ENCODE measurements around the gene SEMA5A. TPM values are rescaled to one million over a fixed set of nuclear protein-coding genes. Genes with fewer than 3 reads are reported as not detected.

Gene SEMA5A
- total and polyA plus RNA-seq, 2 of the 13 experiments (the other 11 are each of a cell fraction or from before 2014, with no cell fraction given): 0.01 TPM; not detected in 1

DNA sequence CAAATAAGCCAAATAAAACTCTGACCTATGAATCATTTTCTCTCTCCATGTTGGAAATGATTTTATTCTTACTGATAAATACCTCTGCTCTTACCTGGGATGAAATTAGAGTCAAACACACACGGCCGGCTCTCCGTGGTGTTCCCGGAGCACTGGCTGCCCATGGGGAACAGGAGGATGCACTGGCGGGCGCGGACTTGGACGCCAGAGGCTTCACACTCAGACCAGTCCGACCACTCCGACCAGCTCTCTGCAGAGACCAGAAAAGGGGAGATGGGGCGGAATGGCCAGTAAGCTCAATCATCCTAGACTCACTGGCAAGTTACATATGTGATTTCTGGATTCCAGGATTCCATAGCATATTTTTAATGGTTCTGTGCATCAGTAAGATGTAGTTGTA is 494.1 kb downstream of the SEMA5A start:
- Histone ChIP-seq H3K4me1 (ENCODE audit: insufficient read depth, low read length) (no peaks in the 10 kb centered on the region), H3K4me2 (ENCODE audit: low read depth, low read length) (no peak overlapping the region), H3K27ac (ENCODE audit: extremely low read length, insufficient read depth, low read length) (no peak overlapping the region), H2AFZ (ENCODE audit: low read length) (no peak overlapping the region), H3K27me3 (ENCODE audit: control insufficient read depth in 1 of 2, insufficient read depth in 2 of 2, low read length in 2 of 2) (no peaks in the 10 kb centered on the region), H4K20me1 (ENCODE audit: insufficient read depth, low read length) (no peaks in the 10 kb centered on the region), H3K9ac (ENCODE audit: insufficient read depth, low read depth, low read length) (no peak overlapping the region), H3K36me3 (replicated peaks in 1 of 2; ENCODE audit: control insufficient read depth in 1 of 2, insufficient read depth in 2 of 2, low read length in 2 of 2) (no peaks in the 10 kb centered on the region), H3K79me2 (ENCODE audit: insufficient read depth, low read length) (no peaks in the 10 kb centered on the region), H3K4me3 (replicated peaks in 1 of 3; ENCODE audit: insufficient read depth in 1 of 3, low read depth in 2 of 3, low read length in 3 of 3) (no peak overlapping the region), H3K9me3 (ENCODE audit: low read length) (peaks cover 92% of the 10 kb centered on the region)
- WGBS (ENCODE audit: low lambda C conversion rate): 12% methylated on average over 5 of the region's 11 CpGs
- FAIRE-seq (no peak), DNase-seq (ENCODE audit: low spot score) (no peak), ATAC-seq (no peak)
- in situ Hi-C loops (cut with HindIII; ENCODE audit: extremely low pct_ligation_motif_present, low pct_unique_long_range_greater_than_20kb): no loop called here
- intact Hi-C loops (cut with micrococcal nuclease; ENCODE audit: unreplicated experiment): no loop called here
- ChIA-PET CTCF (ENCODE audit: low intra/inter-chr PET ratio, low total read pairs) (no interaction called here), POLR2A (no interaction called here)
- no TSS peak for BruUV-seq (replicated peaks)
- no peak for TF ChIP-seq ZNF841 (CRISPR knock-in tag; IDR thresholded peaks at IDR 0.05; ENCODE audit: borderline replicate concordance)
- TF ChIP-seq TEAD2 (CRISPR knock-in tag; IDR thresholded peaks at IDR 0.05): no peak
- no peak for TF ChIP-seq ZNF12 (CRISPR knock-in tag; IDR thresholded peaks at IDR 0.05)
- TF ChIP-seq ZNF296 (CRISPR knock-in tag; conservative IDR thresholded peaks at IDR 0.05): no peak
- no peak for TF ChIP-seq NR0B2 (CRISPR knock-in tag; IDR thresholded peaks at IDR 0.05)
- TF ChIP-seq RARA (CRISPR knock-in tag; IDR thresholded peaks at IDR 0.05): no peak
- TF ChIP-seq, protein P1, sequence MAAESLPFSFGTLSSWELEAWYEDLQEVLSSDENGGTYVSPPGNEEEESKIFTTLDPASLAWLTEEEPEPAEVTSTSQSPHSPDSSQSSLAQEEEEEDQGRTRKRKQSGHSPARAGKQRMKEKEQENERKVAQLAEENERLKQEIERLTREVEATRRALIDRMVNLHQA (CRISPR knock-in tag; IDR thresholded peaks at IDR 0.05): no peak
- TF ChIP-seq ZNF337 (CRISPR knock-in tag; IDR thresholded peaks at IDR 0.05; ENCODE audit: borderline replicate concordance, low read depth): no peak
- TF ChIP-seq ZNF160 (CRISPR knock-in tag; IDR thresholded peaks at IDR 0.05): no peak
- no peak for TF ChIP-seq ZNF790 (CRISPR knock-in tag; IDR thresholded peaks at IDR 0.05; ENCODE audit: borderline replicate concordance)
- TF ChIP-seq HNRNPUL1 (IDR thresholded peaks at IDR 0.05; ENCODE audit: low read depth, low read length): no peak
- no peak for TF ChIP-seq ZBTB37 (CRISPR knock-in tag; IDR thresholded peaks at IDR 0.05)
- TF ChIP-seq, protein P2, sequence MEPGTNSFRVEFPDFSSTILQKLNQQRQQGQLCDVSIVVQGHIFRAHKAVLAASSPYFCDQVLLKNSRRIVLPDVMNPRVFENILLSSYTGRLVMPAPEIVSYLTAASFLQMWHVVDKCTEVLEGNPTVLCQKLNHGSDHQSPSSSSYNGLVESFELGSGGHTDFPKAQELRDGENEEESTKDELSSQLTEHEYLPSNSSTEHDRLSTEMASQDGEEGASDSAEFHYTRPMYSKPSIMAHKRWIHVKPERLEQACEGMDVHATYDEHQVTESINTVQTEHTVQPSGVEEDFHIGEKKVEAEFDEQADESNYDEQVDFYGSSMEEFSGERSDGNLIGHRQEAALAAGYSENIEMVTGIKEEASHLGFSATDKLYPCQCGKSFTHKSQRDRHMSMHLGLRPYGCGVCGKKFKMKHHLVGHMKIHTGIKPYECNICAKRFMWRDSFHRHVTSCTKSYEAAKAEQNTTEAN (CRISPR knock-in tag; conservative IDR thresholded peaks at IDR 0.05): no peak
- TF ChIP-seq HCFC1 (IDR thresholded peaks at IDR 0.05; ENCODE audit: low read depth, low read length): no peak
